Activated T-cell treated with anti-CD3 and anti-CD28 coated beads for 1 hour (primary cell): ENCODE results near the gene RANBP3.

Source experiments
- DNase-seq: peaks from one replicate; pipeline ENCODE4 v3.0.0-alpha.2; 2020; ENCODE audit warnings: low read depth

The RANBP3 gene

DNA sequence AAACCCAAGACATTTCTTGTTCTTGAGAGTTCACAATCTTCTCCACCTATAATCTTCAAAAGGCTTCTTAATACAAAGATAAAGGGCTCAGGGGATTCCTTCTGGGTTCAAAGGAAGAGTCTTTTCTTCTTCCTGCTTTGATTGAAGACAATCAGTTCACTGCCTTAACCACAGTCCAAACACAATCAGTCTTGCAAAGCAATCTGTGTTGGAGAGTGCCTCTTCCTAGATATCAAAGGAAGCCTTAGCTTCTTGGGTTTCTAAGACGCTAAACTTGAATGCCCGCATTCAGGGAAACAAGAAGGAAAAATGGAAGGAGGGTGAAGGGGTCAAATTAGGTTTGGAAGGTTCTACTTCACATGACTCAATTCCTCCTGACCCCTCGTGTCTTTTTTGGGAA, 27.2 kb downstream of the RANBP3 start:
- DNase-seq: no peak

DNA sequence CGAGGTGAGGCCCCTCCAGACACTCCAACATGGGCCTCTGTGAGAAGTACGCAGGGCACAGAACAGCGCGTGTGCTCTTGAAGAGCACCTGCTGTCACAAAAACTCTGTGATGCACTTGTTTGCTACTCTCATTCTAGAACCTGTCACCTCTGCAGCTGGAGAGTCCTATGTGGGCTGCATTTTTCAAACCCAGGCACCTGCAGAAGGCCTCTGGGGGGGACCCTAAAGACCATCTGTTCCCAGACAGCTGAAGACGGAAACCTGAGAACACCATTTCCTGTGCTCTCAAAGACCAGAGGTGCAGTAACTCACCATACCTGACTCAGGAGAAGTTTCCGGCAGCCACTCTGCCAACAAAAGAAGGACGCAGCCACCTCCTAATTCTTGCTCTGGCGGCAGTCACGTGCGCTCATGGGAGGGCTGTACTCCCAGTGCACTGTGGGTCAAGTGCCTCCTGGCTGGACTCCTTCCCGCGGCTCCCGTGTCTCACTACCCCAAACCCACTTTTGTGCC, 28.1 kb downstream of the RANBP3 start:
- DNase-seq: peak; percentile 12

DNA sequence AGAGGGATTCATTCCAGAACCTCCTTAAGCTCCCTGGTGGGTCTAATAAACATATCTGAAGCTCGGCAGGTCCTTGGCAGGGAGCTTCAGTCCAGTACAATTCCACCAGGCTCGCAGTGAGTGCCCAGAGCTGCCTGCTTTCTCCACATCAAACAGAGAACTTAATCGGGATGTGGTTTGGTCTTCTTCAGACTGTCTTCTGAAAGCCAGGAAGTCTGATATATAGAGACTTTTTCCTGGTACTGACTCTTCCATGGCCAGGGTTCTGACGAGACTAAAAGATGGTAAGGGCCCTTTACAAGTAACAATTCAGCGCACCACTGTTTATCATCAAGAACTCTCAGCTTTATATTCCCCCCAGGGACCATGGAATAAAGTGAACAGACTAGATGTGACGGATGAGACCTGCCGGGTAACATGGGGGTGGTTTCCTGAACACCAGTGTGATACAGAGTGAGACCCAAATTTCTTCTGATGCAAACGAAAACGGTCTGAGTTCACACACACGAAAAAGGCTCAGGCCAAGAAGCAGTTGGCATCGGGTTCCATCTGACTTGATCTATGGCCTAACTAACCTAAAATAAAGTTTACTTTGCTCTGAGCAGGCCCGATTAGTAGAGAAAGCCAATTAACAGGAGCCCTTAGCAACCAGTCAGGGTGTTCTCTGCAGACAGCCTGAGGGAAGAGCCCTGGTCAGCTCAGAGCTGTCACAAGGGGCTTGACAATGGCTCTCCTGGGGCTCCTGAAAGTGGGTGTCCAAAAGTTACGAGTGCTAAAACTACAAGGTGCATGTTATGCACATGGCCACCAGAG, 29.0 kb downstream of the RANBP3 start:
- no peak for DNase-seq

DNA sequence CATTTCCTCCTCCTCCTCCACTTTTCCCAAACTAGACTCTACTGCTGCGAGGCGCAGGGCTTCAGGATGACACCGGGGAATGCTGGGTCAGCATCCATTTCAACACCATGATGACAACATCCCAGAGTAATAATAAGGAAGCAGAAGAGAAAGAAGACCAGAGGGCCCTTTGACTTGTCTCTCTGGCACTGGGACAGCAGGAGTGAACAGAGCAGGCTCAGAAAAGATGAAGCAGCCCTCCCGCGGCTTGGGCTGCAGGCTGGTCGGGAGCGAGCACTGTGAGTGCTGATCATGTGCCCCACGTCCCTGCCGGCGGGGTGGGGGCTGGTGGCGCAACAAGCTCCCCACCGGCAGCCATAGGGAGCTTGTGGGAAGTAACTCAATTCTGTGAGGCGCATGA, 30.5 kb downstream of the RANBP3 start:
- no peak for DNase-seq

GRCh38 chr19:5943623-5944022, 34.3 kb downstream of the RANBP3 start:
- DNase-seq: no peak

- DNase-seq: no peak
Observed at GRCh38 chr19:5943045-5943444, 34.9 kb downstream of the RANBP3 start.

DNA sequence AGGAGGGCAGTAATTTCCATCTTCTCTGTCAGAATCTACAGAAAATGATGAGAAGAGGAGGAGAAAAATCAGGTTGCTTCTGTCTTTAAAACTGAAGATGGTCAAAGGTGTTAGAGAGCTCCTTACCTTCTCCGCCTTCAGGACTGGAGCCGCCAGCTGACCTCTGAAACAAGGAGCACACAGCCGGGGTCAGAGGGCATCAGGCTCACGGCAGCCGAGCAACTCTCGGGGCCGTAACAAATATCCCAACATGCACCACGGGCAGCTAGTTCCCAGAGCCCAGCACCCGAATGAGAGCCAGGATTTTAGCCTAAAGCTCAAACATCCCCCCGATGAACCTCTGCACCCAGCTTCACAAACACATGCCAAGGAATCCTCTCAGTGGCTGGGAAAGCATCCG, 36.3 kb downstream of the RANBP3 start:
- DNase-seq: no peak

DNA sequence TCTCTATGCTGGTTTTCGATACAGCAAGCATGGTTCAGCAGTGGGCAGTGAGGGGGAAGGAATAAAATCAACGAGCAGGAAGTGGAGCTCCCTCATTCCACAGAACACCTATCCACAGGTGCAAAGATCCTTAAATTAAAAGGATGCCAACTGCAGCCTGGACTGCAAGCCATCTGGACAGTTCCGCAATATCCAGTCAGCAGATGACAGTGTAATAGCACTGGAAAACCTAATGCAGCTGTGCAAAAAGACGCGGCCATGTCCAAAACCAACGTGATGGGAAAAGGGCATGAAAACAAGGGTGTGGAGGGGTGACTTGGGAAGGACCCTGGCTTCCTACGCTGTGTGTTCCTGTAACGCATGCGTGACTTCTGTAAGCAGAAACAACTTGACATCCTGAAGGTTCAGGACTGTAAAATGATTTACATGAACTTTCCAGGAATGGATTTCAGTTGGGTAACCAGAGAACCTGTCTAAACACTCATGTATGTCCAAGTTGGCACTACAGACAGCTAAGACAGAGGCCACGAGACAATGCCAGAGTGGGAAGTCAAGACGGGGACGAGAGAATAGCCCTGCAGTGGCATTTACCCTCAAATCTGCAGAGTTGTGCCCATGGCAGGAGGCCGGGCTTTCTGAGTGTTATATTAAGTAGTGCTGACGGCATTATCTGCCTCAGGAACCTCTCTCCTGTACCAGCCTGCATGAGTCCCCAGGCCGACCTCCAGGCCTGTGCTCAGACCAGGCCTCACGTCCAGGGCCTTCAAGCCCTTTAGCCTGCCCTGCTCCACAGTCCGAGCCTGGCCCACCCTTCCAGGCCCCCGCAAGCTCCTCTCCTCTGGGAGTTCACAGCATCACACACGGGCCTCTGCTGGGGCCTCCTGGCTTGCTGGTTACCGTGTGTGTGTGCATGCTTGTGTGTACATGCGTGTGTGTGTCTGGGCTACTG, 37.4 kb downstream of the RANBP3 start:
- no peak for DNase-seq

DNA sequence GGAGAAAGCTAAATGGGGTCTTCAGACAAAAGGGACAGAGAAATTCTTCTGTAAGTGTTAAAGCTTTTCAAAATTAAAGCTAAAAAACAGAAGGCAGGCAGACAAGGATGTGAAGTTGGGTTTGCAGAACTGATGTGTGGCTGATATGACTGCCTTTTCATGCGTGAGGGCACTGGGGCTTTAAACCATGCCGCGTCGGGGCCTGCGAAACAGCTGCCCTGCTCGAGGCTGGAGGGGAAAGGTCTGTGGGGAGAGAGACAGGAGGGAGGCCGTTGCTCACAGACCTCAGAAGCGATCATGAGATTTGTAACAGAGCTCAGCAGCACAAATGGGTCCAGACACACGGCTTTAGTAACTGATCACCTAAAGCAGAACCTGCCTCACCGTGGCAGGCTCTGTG, 40.4 kb downstream of the RANBP3 start:
- DNase-seq: no peak

GRCh38 chr19:5936292-5936592, 41.7 kb downstream of the RANBP3 start:
- DNase-seq: no peak

GRCh38 chr19:5935473-5936291, 42.3 kb downstream of the RANBP3 start:
- no peak for DNase-seq

- no peak for DNase-seq
Observed at GRCh38 chr19:5934774-5935472, 43.0 kb downstream of the RANBP3 start.

GRCh38 chr19:5934069-5934401, 43.9 kb downstream of the RANBP3 start:
- DNase-seq: no peak

DNA sequence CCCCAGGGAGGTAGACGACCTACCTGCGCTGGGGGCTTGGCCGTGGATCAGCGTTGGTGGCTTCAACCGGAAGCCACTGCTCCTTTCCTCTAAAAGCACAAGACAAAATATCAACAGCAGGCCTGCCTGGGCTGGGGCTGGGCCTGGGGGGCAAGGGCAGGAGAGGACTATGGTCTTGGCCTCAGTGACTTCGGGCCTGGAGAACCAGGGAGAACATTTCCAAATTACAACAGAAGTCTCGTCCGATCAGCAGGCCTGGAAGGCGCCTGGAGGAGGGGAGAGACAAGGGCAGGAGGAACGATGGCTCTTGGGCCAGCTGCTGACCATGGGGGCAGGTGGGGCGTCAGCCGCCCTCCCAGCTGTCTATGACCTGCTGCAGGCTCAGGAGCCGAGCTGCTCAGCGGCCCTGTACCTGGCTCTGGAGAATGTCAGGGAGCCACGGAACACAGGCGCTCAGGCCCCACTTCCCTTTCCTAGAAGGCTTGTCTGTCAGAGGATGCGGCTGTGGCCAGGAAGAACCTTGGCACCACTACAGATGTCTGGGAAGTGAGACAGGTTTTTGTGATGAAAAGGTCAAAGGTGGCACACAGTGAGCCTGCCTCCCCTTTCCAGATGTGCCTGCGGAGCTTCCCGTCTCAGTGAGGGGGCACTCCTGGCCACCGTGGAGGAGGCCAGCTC, 44.4 kb downstream of the RANBP3 start:
- no peak for DNase-seq

- DNase-seq: no peak
Observed at GRCh38 chr19:5932609-5933262, 45.2 kb downstream of the RANBP3 start.

DNA sequence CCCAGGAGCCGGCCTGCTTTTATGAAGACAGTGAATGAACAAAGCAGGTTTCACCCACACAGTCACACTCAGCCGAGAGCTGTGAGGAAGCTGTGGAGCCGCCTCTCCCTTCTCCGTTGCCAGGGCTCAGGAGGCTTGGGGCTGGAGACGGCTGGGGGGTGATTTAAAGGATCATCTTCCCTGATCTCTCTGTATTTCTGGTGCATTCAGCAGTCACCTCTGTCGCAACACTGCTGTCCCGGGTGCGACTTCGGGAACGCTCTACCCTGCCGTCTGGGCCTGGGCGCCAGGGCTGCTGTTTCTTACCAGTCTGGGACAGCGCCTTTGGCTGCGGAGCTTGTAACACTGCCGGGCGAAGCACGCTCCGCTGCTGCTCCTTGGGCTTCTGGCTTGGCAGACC, 45.8 kb downstream of the RANBP3 start:
- DNase-seq: no peak

- no peak for DNase-seq
Observed at GRCh38 chr19:5931251-5931650, 46.7 kb downstream of the RANBP3 start.

DNA sequence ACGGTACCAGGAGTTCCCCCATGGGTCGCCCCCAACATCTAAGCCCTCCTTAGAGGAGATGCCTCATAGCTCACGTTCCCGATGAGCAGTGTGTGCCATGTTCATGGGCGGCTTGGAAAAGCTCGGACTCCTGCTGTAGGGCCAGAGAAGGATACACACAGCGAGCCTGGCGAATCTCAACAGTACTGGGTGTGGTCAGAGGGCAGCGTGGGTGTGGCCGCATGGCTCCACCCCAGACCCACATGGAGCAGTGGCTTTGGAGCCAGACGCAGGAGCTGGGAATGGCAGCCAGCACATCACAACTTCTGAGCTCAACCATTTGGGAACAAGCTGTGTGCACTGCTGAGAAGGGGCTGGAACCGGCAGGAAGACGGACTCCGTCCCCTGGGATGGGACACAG, 48.3 kb downstream of the RANBP3 start:
- DNase-seq: no peak

DNA sequence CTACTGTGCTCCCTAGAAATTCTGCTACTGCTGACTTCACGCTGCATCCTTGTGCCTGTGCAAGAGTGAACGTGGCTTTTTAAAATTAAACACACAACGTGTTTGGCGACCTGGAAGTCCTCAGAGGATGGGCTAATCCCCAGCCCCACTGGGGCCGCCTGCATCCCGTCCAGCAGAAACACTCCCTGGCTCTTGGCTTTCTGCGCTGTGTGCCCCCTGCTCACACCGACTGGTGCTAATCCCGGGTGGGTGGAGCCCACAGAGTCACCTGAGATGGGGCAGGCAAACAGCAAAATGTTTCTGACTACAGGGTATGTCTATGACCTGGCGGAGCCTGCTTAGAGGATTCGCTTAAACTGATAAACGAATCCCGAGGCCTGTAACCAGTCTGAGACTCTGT, 48.8 kb downstream of the RANBP3 start:
- no peak for DNase-seq

DNA sequence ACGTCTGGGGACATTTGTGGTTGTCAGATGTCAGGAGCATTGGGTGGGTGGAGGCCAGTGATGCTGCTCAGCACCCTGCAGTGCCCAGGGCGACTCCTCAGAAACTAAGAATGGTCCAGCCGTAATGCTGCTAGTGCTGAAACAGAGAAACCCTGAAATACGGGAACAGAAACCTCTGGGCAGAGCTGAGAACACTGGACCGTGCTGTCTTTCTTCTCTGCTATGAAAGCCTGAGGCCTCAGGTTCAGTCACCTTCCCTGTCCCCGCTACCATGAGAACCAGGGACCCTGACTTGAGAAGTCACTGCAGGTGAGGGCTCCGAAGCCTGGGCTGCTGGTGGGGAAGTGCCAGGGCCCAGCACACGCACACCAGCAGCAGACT, 50.5 kb downstream of the RANBP3 start:
- no peak for DNase-seq
